ENCODE measurements around the gene CMTM1.
"Not testable (repeated sequence)": the region's sequence is repeated elsewhere in the genome, so short reads cannot be mapped to it uniquely, and the experiment has no call there.

CMTM1 gene

DNA sequence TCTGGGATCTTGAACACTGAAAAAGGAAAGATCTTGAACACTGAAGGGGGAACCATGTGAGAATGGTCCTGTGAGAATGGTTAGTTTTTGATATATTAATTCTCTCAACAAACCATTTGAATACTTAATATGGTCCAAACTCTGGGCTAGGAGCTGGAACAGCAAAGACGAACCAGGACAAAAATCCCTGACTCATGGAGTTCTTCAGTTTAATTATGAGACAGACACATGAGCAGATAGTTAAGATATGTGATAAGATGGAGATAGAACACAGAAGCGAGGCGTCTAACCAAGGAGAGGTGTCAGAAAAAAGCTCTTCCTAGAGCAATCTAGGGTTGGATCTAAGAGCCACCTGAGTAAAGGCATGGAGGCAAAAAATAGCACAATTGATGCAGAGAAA lies 12.2 kb upstream of the CMTM1 start:
- H3K27ac ChIP-seq = no peak overlapping the region
- no peak for TF ChIP-seq ZFX (IDR thresholded peaks at IDR 0.05)
- TF ChIP-seq CTCF (conservative IDR thresholded peaks at IDR 0.05) = no peak

- no peak overlapping the region for H3K27ac ChIP-seq
- TF ChIP-seq ZFX (IDR thresholded peaks at IDR 0.05) = no peak
- no peak for TF ChIP-seq CTCF (conservative IDR thresholded peaks at IDR 0.05)
These were observed 11.7 kb upstream of the CMTM1 start for GRCh38 chr16:66554495-66554894.

DNA sequence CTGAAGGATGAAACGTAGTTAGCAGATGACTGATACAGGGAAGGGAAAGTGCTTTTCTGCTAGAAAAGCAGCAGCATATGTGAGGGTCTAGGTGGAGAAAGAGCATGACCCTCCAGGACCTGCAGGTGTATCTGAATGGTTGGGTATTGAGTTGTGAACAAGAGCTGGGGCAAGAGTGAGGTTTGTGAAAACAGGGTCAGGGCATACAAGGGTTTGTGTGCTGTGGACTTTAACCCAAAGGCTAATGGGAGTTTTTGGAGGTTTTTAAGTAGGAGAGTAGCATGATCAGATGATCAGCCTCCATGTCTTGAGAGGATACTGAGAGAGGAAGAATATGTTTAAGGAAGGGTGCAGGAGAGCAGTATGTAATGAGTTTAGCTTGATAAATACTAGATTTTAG lies 6.1 kb upstream of the CMTM1 start:
- no peak for TF ChIP-seq ZFX (IDR thresholded peaks at IDR 0.05)
- TF ChIP-seq CTCF (conservative IDR thresholded peaks at IDR 0.05) = no peak
- H3K27ac ChIP-seq = no peak overlapping the region

DNA sequence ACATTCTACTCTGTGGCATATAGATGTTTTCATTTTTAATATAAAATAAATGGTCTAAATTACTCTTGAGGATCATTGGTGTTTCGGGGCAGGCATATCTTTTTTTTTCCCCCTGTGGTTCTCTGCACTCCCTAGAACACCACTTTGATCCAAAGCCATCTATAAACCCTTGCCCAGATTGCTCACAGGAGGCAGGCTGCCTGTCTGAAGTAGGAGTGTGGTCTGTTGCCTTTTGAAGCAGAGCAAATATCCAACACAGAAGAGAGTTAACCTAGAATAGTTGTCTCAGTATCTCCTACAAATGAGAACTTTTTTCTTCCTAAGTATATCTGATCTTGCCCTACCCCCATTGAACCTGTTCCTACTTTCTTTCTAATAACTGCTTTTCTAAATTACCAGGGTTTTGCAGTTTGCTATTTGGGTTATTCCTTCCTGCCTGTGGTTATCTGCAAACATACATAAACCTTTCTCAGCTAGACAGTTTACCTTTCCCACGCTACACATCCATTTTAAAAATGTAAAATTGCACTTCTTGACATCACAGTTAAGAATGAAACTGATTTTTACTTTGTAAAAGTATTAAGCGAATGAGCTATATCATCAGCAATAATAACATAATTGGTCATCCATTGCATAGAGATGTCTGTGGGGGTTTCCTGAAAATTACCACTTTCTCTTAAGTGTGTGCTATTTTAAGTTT lies 4.7 kb upstream of the CMTM1 start:
- no peak overlapping the region for H3K27ac ChIP-seq
- no peak for TF ChIP-seq CTCF (conservative IDR thresholded peaks at IDR 0.05)
- TF ChIP-seq ZFX (IDR thresholded peaks at IDR 0.05) = no peak

DNA sequence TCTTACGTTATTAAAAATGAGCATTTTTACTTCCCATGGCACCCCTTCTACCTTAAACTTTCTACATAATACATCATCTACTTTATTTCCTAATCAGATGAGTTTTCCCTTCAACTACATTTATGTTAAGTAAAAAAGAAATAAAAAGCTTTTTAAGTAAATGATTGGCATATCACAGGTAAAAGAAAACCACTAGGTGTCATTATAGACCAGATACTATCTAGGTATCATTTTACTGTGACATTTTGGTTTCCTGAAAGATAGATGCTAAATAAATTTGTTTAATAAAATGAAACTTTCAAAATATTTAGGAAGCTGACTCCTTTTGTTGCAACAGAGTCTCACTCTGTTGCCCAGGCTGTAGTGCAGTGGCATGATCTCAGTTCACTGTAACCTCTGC lies 3.8 kb upstream of the CMTM1 start:
- no peak for TF ChIP-seq ZFX (IDR thresholded peaks at IDR 0.05)
- TF ChIP-seq CTCF (conservative IDR thresholded peaks at IDR 0.05) = peak; percentile 16; the same call in 1 of the 2 replicates
- H3K27ac ChIP-seq = no peak overlapping the region

GRCh38 chr16:66562986-66563385 lies 3.3 kb upstream of the CMTM1 start:
- H3K27ac ChIP-seq = no peak overlapping the region
- TF ChIP-seq CTCF (conservative IDR thresholded peaks at IDR 0.05) (no peak), ZFX (IDR thresholded peaks at IDR 0.05) (no peak)

DNA sequence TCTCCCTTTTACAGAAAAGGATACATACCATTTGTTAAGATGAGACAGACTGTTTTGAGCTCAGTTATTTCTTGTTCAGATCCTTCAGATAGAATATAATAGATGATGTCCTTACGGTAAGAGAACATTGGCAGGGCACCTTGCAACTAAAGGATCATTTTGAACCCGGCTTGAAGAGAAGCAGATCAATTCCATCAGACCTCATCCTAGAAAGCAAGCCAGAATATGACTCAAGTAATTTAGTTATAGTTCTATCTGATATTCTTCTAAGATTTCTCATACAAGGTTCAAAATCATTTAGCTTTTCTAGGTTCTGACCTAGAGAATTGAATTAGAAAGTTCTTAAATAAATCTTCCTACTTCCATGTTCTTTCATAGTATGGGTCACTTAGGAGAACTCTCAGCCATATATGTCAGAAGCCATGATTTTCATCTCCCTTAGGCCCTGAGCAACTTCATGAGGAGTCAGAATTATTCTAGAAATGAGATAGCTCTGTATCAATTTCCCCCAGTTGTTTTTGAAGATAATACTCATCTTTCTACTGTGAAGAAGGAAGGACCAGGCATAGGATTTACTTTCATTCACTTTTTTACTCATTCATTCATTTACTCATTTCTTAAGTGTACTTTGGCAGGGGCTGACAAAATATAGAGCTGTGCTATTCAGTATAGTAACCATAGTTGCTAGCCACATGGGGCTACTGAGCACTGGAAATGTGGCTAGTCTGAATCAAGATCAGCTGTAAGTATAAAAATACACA lies 2.5 kb upstream of the CMTM1 start:
- H3K27ac ChIP-seq = no peak overlapping the region
- TF ChIP-seq ZFX (IDR thresholded peaks at IDR 0.05) (no peak), CTCF (conservative IDR thresholded peaks at IDR 0.05) (no peak)

DNA sequence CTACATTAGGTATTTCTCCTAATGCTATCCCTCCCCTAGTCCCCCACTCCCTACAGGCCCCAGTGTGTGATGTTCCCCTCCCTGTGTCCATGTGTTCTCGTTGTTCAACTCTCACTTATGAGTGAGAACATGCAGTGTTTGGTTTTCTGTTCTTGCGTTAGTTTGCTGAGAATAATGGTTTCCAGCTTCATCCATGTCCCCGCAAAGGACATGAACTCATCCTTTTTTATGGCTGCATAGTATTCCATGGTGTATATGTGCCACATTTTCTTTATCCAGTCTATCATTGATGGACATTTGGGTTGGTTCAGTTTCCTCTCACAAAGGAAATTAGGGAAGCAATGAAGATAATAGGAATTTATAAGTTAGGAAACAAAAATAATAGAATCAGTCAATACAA lies 1.0 kb downstream of the CMTM1 start:
- not testable (repeated sequence) for H3K27ac ChIP-seq

All from C4-2B (cell line).